HepG2 (cell line): ENCODE data around the gene CERS6. TPM values are rescaled to one million over a fixed set of nuclear protein-coding genes. Genes with fewer than 3 reads are reported as not detected.

ENCODE experiments used
- DZIP1 ChIP-seq: sonication (generic); formaldehyde crosslinking; IDR thresholded peaks from 2 replicates; pipeline ENCODE4 v1.5.0; 2020; ENCODE audit warnings: mild to moderate bottlenecking, missing genetic modification reagents
- HHEX ChIP-seq: IDR thresholded peaks from 2 replicates; pipeline ENCODE4 v1.6.1; 2016; ENCODE audit warnings: control low read depth
- HNF1B ChIP-seq: sonication (generic); formaldehyde crosslinking; IDR thresholded peaks from 2 replicates; pipeline ENCODE4 v1.5.1; 2020; ENCODE audit warnings: mild to moderate bottlenecking, moderate library complexity, missing genetic modification reagents
- KIAA2018 ChIP-seq: sonication (generic); formaldehyde crosslinking; IDR thresholded peaks from 2 replicates; pipeline ENCODE4 v1.5.0; 2020; ENCODE audit warnings: mild to moderate bottlenecking, missing genetic modification reagents, borderline replicate concordance
- NFKB2 ChIP-seq: sonication (generic); formaldehyde crosslinking; IDR thresholded peaks from 2 replicates; pipeline ENCODE4 v1.4.0; 2020; ENCODE audit warnings: missing genetic modification reagents, borderline replicate concordance
- NONO ChIP-seq, 2 experiments: fragments of 450-650 bp in 1 of 2; sonication (generic) in 1 of 2; formaldehyde crosslinking in 1 of 2; IDR thresholded peaks in 1 of 2; conservative IDR thresholded peaks in 1 of 2; 2 replicates each; pipeline versions ENCODE4 v1.6.1 to v1.8.0; 2017 to 2022; ENCODE audit warnings: mild to moderate bottlenecking in 1 of 2, missing genetic modification reagents in 1 of 2, moderate library complexity in 1 of 2
- TBX3 ChIP-seq: fragments of 450-650 bp; IDR thresholded peaks from 2 replicates; pipeline ENCODE4 v1.6.1; 2017; ENCODE audit warnings: antibody characterized with exemption, mild to moderate bottlenecking, inconsistent platforms, borderline replicate concordance
- ZNF138 ChIP-seq: sonication (generic); formaldehyde crosslinking; IDR thresholded peaks from 2 replicates; pipeline ENCODE4 v1.5.0; 2020; ENCODE audit warnings: mild to moderate bottlenecking, low read depth, missing genetic modification reagents
- polyA plus RNA-seq, 8 experiments: library from polyadenylated mRNA; depleted of rRNA in 3 of 8; stranded (reverse) in 7 of 8; unstranded in 1 of 8; fragments of >200 nt; fragmentation: Illumina TruSeq in 4 of 8; extraction: Trizol in 4 of 8; gene quantifications; 2 replicates each; pipeline versions ENCODE4 v1.2.1 to v1.2.3, GENCODE V29; 2011 to 2016; ENCODE audit warnings: low read depth in 4 of 8, missing spikeins in 1 of 8, mixed read lengths in 1 of 8; ENCODE audit not compliant: insufficient read depth in 1 of 8
- total RNA-seq, 5 experiments: library from RNA; depleted of rRNA; stranded (reverse); fragments of >200 nt; fragmentation: Illumina TruSeq; extraction: Trizol; gene quantifications; 2 replicates each; pipeline ENCODE4 v1.2.3, GENCODE V29; 2016; ENCODE audit warnings: low read depth in 1 of 5

The CERS6 gene
- total and polyA plus RNA-seq, 2 of the 13 experiments (the other 11 are each of a cell fraction or from before 2014, with no cell fraction given): 10.1 to 20.3 TPM

- TF ChIP-seq HNF1B (CRISPR knock-in tag) (no peak), NFKB2 (CRISPR knock-in tag) (no peak), TBX3 (no peak), HHEX (CRISPR knock-in tag) (no peak), KIAA2018 (CRISPR knock-in tag) (no peak), DZIP1 (CRISPR knock-in tag) (no peak), ZNF138 (CRISPR knock-in tag) (no peak), NONO (IDR thresholded peaks at IDR 0.05) (no peak), NONO (CRISPR knock-in tag; conservative IDR thresholded peaks at IDR 0.05) (no peak)
Observed at GRCh38 chr2:168471163-168471475, 15.0 kb downstream of the CERS6 start (continued).
